Glomerular endothelial cell (primary cell): ENCODE measurements around the gene ACOT11. TPM values are rescaled to one million over a fixed set of nuclear protein-coding genes. Genes with fewer than 3 reads are reported as not detected.

Experiments used
- DNase-seq: peaks from one replicate; pipeline ENCODE4 v3.0.0-alpha.2; 2011; ENCODE audit warnings: low read depth, low spot score; ENCODE audit errors: extremely low read depth
- total RNA-seq: library from RNA; depleted of rRNA; stranded (reverse); fragments of >200 nt; gene quantifications from 2 replicates; pipeline ENCODE4 v1.2.3, GENCODE V29; 2015

The ACOT11 gene
- total RNA-seq, 1 donor from 2014 or later: 0.93 TPM

- no peak for DNase-seq
Measured at GRCh38 chr1:54583871-54584270, 35.8 kb downstream of the ACOT11 start.

- no peak for DNase-seq
Measured at GRCh38 chr1:54584575-54584974, 36.5 kb downstream of the ACOT11 start.

GRCh38 chr1:54585181-54586066, 37.4 kb downstream of the ACOT11 start:
- DNase-seq: no peak

- no peak for DNase-seq
Measured at GRCh38 chr1:54588377-54588776, 40.3 kb downstream of the ACOT11 start.

- no peak for DNase-seq
Measured at GRCh38 chr1:54591127-54591756, 43.2 kb downstream of the ACOT11 start.

GRCh38 chr1:54593571-54594160, 45.6 kb downstream of the ACOT11 start:
- DNase-seq: no peak

GRCh38 chr1:54594463-54594862, 46.4 kb downstream of the ACOT11 start:
- no peak for DNase-seq

GRCh38 chr1:54595956-54596498, 48.0 kb downstream of the ACOT11 start:
- DNase-seq: no peak

- no peak for DNase-seq
Measured at GRCh38 chr1:54596756-54597155, 48.7 kb downstream of the ACOT11 start.

GRCh38 chr1:54597455-54598030, 49.5 kb downstream of the ACOT11 start:
- DNase-seq: no peak

- DNase-seq: no peak
Measured at GRCh38 chr1:54599211-54599823, 51.3 kb downstream of the ACOT11 start.

GRCh38 chr1:54600947-54601721, 53.1 kb downstream of the ACOT11 start:
- no peak for DNase-seq

GRCh38 chr1:54601730-54602129, 53.7 kb downstream of the ACOT11 start:
- no peak for DNase-seq

GRCh38 chr1:54602554-54602953, 54.5 kb downstream of the ACOT11 start:
- no peak for DNase-seq

- no peak for DNase-seq
Measured at GRCh38 chr1:54603241-54603640, 55.2 kb downstream of the ACOT11 start.

- DNase-seq: no peak
Measured at GRCh38 chr1:54604051-54604450, 56.0 kb downstream of the ACOT11 start.

GRCh38 chr1:54604572-54605370, 56.7 kb downstream of the ACOT11 start:
- DNase-seq: no peak

GRCh38 chr1:54606096-54606989, 58.3 kb downstream of the ACOT11 start:
- DNase-seq: no peak
